ENCODE data around the gene SFMBT1.
"Not testable (repeated sequence)": the region's sequence is repeated elsewhere in the genome, so short reads cannot be mapped to it uniquely, and the experiment has no call there.

SFMBT1 gene

GRCh38 chr3:53038679-53039375 is 7.0 kb downstream of the SFMBT1 start:
- intact Hi-C loops (cut with micrococcal nuclease) = no loop called here
- H3K36me3 Mint-ChIP-seq (ENCODE audit: low read depth) = no peaks in the 10 kb centered on the region
- H3K4me1 Mint-ChIP-seq (ENCODE audit: low read depth) = peaks cover 11% of the 10 kb centered on the region
- H3K27me3 Mint-ChIP-seq = peaks cover 3% of the 10 kb centered on the region
- no peak overlapping the region for H3K27ac Mint-ChIP-seq
- H3K9me3 Mint-ChIP-seq = no peaks in the 10 kb centered on the region
- H3K4me3 Mint-ChIP-seq = no peak overlapping the region

- Mint-ChIP-seq H3K9me3 (no peaks in the 10 kb centered on the region), H3K27me3 (no peaks in the 10 kb centered on the region), H3K4me1 (ENCODE audit: low read depth) (peaks cover 13% of the 10 kb centered on the region), H3K36me3 (ENCODE audit: low read depth) (no peaks in the 10 kb centered on the region), H3K4me3 (no peak overlapping the region), H3K27ac (no peak overlapping the region)
- intact Hi-C loops (cut with micrococcal nuclease) = no loop called here
Observed at GRCh38 chr3:53035825-53036619, 9.9 kb downstream of the SFMBT1 start.

DNA sequence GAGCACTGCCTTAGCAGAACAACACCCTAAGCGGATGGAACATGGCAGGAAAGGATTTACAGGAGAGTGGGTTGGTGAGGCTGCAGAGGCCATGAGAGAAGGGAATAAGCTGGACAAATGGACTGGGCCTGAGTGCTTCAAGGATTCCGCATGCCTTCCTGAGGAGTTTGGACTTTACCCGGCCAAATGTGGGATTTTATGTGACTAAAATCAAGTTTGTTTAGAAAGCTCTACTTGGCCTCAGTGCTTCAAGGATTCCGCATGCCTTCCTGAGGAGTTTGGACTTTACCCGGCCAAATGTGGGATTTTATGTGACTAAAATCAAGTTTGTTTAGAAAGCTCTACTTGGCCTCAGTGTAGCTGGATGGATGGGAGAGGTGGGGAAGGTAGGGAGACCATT is 10.9 kb downstream of the SFMBT1 start:
- H3K9me3 Mint-ChIP-seq; H3K27ac Mint-ChIP-seq; H3K27me3 Mint-ChIP-seq; intact Hi-C loops (cut with micrococcal nuclease); H3K4me3 Mint-ChIP-seq; H3K36me3 Mint-ChIP-seq (ENCODE audit: low read depth): not testable (repeated sequence)
- peaks cover 12% of the 10 kb centered on the region for H3K4me1 Mint-ChIP-seq (ENCODE audit: low read depth)

GRCh38 chr3:53034411-53034810 is 11.5 kb downstream of the SFMBT1 start:
- H3K27me3 Mint-ChIP-seq; H3K4me3 Mint-ChIP-seq; H3K27ac Mint-ChIP-seq; intact Hi-C loops (cut with micrococcal nuclease); H3K36me3 Mint-ChIP-seq (ENCODE audit: low read depth); H3K9me3 Mint-ChIP-seq: not testable (repeated sequence)
- H3K4me1 Mint-ChIP-seq (ENCODE audit: low read depth) = peaks cover 12% of the 10 kb centered on the region

DNA sequence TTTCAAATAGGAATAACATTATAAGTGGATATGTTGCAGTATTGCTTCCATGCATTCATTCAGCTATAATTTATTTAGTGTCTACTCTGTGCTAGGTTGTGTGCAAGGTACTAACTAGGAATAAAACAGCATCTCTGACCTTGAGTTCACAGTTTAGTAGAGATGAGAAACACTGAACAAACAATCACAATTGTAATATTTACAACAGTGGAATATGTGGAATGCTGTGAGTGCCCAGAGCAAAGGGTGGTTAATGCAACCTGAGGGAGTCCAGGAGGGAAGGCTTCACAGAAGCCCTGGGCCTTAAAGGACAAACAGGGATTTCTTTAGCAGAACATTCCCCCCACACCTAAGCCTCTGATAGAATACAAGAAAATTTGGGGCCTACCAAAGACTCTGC is 13.3 kb downstream of the SFMBT1 start:
- intact Hi-C loops (cut with micrococcal nuclease) = no loop called here
- Mint-ChIP-seq H3K27ac (no peak overlapping the region), H3K36me3 (ENCODE audit: low read depth) (no peaks in the 10 kb centered on the region), H3K4me3 (no peak overlapping the region), H3K4me1 (ENCODE audit: low read depth) (peaks cover 12% of the 10 kb centered on the region), H3K9me3 (no peaks in the 10 kb centered on the region), H3K27me3 (no peaks in the 10 kb centered on the region)

DNA sequence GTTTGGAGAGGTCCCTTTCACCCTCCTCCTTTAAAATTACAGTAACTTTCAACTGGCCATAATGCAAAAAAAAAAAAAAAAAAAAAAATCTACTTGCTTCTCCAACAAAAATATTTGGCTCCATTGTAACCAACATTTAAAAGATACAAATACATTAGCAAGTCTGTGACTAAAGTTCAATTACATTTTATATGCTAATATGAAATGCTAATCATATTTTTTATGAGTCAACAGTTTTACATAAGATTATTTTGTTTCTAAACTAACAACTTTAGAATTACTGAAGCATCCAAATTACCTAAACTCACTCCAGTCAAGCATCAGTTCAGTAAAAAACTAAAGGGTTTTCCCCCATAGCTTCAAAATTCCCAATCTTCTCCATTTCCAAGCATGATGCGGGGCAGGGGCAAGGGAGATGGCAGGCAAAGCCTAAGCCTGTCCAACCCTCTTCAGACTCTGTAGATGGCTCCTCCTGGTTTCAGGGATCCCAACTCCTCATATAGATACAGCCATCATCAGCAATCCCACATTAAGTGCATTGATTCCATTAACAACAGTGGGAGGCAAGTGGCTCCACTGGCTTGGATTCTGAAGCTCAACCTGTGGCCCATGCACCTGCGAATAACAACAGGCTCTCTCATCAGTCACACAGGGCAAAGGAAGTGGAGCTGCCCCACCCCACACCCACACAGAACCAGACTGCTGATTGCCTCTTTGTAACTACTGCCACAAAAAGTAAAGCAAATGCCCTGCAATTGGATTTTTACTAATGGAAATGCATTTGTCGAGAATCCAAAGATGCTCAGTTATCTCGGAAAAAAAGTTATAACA is 15.0 kb downstream of the SFMBT1 start:
- H3K9me3 Mint-ChIP-seq = no peaks in the 10 kb centered on the region
- intact Hi-C loops (cut with micrococcal nuclease) = no loop called here
- no peaks in the 10 kb centered on the region for H3K27me3 Mint-ChIP-seq
- H3K4me3 Mint-ChIP-seq = no peak overlapping the region
- H3K4me1 Mint-ChIP-seq (ENCODE audit: low read depth) = peaks cover 14% of the 10 kb centered on the region
- no peak overlapping the region for H3K27ac Mint-ChIP-seq
- H3K36me3 Mint-ChIP-seq (ENCODE audit: low read depth) = no peaks in the 10 kb centered on the region

DNA sequence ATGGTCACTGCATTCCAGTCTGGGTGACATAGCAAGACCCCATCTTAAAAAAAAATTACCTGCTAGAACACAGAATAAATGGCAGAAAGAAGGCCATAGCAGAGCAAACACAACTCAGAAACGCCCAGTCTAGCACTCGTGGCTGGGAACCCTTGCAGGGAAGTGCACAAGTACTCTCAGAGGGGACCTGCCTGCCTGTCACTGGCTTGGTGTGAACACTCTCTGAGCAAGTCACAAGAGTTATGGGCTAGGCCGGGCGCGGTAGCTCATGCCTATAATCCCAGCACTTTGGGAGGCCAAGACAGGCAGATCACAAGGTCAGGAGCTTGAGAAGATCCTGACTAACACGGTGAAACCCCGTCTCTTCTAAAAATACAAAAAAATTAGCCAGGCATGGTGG is 17.2 kb downstream of the SFMBT1 start:
- no peaks in the 10 kb centered on the region for H3K36me3 Mint-ChIP-seq (ENCODE audit: low read depth)
- no peak overlapping the region for H3K27ac Mint-ChIP-seq
- H3K4me1 Mint-ChIP-seq (ENCODE audit: low read depth) = peaks cover 12% of the 10 kb centered on the region
- no peak overlapping the region for H3K4me3 Mint-ChIP-seq
- H3K9me3 Mint-ChIP-seq = no peaks in the 10 kb centered on the region
- intact Hi-C loops (cut with micrococcal nuclease) = no loop called here
- H3K27me3 Mint-ChIP-seq = no peaks in the 10 kb centered on the region

DNA sequence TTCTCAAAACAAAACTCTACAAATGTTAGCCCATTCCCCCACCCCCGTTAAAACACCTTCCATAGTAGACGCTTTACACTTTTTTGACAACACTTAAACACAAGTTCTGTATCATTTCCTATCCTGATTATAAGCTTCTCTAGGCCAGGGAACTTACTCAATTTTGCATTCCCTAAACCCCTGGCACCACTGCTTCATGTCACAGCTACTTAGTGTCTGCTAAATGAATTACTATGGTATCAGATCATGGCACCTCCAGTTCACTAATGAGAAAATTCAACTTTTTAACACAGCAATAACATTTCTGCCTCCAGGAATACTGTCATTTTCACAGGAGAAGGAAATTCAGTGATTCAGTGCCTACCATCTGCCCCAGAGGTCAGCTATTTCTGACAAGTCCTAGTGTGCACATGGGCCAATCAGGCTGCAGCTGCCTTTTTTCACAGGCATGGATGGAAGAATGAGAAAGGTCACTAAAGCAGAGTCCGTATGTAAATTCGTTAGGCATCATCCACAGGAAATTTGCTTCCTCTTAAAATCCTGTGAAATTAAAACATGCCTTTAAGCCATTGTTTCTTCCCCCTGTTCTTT is 18.5 kb downstream of the SFMBT1 start:
- Mint-ChIP-seq H3K27ac (no peak overlapping the region), H3K9me3 (no peaks in the 10 kb centered on the region), H3K27me3 (no peaks in the 10 kb centered on the region), H3K4me3 (no peak overlapping the region), H3K4me1 (ENCODE audit: low read depth) (peaks cover 25% of the 10 kb centered on the region), H3K36me3 (ENCODE audit: low read depth) (no peaks in the 10 kb centered on the region)
- intact Hi-C loops (cut with micrococcal nuclease) = no loop called here

DNA sequence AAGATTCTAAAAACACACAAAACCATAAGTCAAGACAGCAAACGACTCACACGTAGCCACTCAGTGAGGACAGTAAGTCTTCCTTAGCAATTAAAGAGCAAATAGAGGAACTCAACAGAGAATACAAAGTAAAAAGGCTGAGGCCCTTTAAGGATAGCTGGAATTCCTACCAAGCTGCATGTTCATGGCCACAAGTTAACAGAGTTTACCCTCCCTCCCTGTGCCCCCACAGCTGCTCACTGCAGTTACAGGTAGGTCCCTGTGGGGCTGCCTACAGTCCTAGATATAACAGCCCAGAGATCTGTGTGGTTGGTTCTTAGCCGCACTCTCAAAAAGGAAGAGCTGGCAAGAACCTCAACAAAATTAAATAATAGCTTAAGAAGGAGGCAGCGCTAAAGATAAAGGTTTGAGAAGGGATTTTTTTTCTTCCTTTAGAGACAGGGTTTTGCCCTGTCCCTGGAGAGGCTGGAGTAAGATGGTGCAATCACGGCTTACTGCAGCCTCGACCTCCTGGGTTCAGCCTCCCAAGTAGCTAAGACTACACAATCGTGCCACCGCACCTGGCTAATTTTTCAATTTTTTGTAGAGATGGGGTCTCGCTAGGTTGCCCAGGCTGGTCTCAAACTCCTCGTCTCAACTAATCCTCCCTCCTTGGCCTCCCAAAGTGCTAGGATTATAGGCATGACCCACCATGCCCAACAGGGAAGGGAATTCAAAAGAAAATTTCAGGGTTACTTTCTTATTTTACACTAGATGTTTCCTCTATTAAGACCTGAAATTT is 19.3 kb downstream of the SFMBT1 start:
- Mint-ChIP-seq H3K9me3 (no peaks in the 10 kb centered on the region), H3K36me3 (ENCODE audit: low read depth) (no peaks in the 10 kb centered on the region), H3K27ac (no peak overlapping the region), H3K27me3 (no peaks in the 10 kb centered on the region), H3K4me3 (no peak overlapping the region), H3K4me1 (ENCODE audit: low read depth) (peaks cover 25% of the 10 kb centered on the region)
- intact Hi-C loops (cut with micrococcal nuclease) = no loop called here

GRCh38 chr3:53024315-53024714 is 21.6 kb downstream of the SFMBT1 start:
- Mint-ChIP-seq H3K27me3 (no peaks in the 10 kb centered on the region), H3K36me3 (ENCODE audit: low read depth) (no peaks in the 10 kb centered on the region), H3K4me1 (ENCODE audit: low read depth) (peaks cover 26% of the 10 kb centered on the region)

DNA sequence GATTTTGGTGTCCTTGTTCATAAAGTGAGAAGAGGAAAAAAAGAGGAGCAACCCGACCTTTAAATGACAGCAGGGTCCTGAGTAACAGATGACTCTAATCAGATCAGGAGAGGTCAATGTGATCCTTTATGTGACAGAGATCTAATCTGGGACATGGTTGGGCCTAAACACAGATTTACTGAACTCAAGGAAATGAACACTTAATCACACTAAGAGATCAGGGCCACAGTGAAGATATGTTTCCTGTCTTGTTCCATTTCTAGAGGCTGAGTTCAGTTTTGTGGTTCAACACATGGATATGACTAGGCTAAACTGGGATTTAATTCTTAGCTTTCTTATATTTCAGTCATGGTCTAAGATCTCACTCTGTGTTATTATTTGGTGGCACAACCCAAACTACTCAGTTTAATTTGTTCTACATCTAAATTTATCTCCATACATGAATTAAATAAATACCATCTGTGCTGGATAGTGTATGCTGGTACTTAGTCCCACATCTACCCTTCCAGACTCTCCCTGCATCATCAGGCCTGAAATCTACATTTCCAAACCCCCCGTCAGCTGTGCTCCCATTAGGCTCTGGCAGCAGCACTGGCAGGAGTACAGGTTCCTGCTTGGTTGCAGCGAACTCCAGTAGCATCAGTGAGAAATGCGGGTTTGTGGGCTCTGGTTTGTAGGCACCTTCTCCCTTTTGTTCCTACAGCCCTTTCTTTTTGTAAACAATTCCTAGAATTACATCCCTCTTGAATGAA is 22.6 kb downstream of the SFMBT1 start:
- no peaks in the 10 kb centered on the region for H3K36me3 Mint-ChIP-seq (ENCODE audit: low read depth)
- peaks cover 35% of the 10 kb centered on the region for H3K4me1 Mint-ChIP-seq (ENCODE audit: low read depth)
- no peaks in the 10 kb centered on the region for H3K27me3 Mint-ChIP-seq
- H3K27ac Mint-ChIP-seq = no peak overlapping the region
- intact Hi-C loops (cut with micrococcal nuclease) = no loop called here
- no peak overlapping the region for H3K4me3 Mint-ChIP-seq
- no peaks in the 10 kb centered on the region for H3K9me3 Mint-ChIP-seq

More at GRCh38 chr3:53024315-53024714, 21.6 kb downstream of the SFMBT1 start:
- Mint-ChIP-seq H3K9me3 (no peaks in the 10 kb centered on the region), H3K4me3 (no peak overlapping the region), H3K27ac (no peak overlapping the region)
- intact Hi-C loops (cut with micrococcal nuclease) = no loop called here

DNA sequence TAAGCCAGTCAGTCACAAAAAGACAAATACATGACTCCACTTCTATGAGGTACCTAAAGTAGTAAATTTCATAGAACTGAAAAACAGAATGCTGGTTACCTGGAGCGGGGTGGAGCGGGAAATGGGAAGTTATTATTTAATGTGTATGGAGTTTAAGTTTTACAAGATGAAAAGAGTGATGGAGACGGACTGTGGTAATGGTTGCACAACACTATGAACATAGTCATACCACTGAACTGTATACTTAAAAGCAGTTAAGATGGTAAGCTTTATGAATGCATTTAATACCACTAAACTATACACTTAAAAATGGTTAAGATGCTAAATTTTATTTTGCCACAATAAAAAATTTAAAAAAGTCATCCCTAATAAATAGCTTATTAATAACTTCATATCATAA is 23.2 kb downstream of the SFMBT1 start:
- H3K4me1 Mint-ChIP-seq (ENCODE audit: low read depth) = peaks cover 41% of the 10 kb centered on the region
- no peaks in the 10 kb centered on the region for H3K9me3 Mint-ChIP-seq
- H3K4me3 Mint-ChIP-seq = no peak overlapping the region
- intact Hi-C loops (cut with micrococcal nuclease) = no loop called here
- no peak overlapping the region for H3K27ac Mint-ChIP-seq
- no peaks in the 10 kb centered on the region for H3K36me3 Mint-ChIP-seq (ENCODE audit: low read depth)
- H3K27me3 Mint-ChIP-seq = no peaks in the 10 kb centered on the region

DNA sequence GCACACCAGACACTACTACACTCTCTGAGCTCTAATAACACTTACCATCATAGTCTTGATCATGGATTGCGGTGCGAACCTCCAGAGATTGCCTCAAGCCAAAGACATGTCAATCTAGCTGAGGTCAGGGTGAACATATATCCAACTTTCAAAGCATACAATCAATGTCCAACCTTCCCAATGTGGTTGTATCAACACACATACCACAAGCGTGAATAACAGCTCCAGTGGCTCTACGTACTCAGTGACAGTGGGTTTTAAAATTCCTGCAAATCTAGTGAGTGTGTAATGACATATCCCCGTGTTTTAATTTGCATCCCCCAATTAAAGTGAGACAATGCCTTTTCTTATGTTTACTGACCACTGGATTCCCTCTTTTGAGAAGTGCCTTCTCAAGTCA is 29.6 kb downstream of the SFMBT1 start:
- no peak overlapping the region for H3K27ac Mint-ChIP-seq
- H3K4me3 Mint-ChIP-seq = no peak overlapping the region
- no peaks in the 10 kb centered on the region for H3K9me3 Mint-ChIP-seq
- no peaks in the 10 kb centered on the region for H3K27me3 Mint-ChIP-seq
- intact Hi-C loops (cut with micrococcal nuclease) = no loop called here
- no peaks in the 10 kb centered on the region for H3K36me3 Mint-ChIP-seq (ENCODE audit: low read depth)
- H3K4me1 Mint-ChIP-seq (ENCODE audit: low read depth) = peaks cover 35% of the 10 kb centered on the region
